ENCODE measurements around the gene TPCN1.

The TPCN1 gene

GRCh38 chr12:113310489-113310888, 89.2 kb downstream of the TPCN1 start:
- no peak for DNase-seq (ENCODE audit: low read depth in 2 of 2)

DNA sequence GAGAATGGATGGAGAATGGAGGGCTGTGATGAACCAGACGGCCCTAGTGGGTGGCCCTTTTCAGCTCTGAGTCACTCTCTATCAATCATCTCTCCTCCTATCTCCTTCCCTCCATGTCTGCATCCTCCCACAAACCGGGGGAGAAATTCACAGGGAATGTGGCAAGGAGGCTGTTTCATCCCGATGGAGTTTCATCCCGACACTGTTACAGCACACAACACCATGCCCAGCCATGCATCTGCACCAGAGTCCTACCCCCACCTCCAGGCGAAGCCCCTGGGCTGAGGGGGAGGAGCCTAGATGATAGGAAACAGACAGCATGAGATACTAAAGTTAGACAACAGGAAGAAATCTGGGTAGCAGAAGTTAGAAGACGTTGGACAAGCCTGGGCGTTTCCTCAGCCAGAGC, 92.9 kb downstream of the TPCN1 start:
- DNase-seq (ENCODE audit: low read depth in 2 of 2): no peak

- DNase-seq (ENCODE audit: low read depth in 2 of 2): no peak
These were observed 94.1 kb downstream of the TPCN1 start for GRCh38 chr12:113315358-113315757.

- DNase-seq (ENCODE audit: low read depth in 2 of 2): no peak
These were observed 94.9 kb downstream of the TPCN1 start for GRCh38 chr12:113316155-113316554.

- DNase-seq (ENCODE audit: low read depth in 2 of 2): no peak
These were observed 95.9 kb downstream of the TPCN1 start for GRCh38 chr12:113317122-113317521.

DNA sequence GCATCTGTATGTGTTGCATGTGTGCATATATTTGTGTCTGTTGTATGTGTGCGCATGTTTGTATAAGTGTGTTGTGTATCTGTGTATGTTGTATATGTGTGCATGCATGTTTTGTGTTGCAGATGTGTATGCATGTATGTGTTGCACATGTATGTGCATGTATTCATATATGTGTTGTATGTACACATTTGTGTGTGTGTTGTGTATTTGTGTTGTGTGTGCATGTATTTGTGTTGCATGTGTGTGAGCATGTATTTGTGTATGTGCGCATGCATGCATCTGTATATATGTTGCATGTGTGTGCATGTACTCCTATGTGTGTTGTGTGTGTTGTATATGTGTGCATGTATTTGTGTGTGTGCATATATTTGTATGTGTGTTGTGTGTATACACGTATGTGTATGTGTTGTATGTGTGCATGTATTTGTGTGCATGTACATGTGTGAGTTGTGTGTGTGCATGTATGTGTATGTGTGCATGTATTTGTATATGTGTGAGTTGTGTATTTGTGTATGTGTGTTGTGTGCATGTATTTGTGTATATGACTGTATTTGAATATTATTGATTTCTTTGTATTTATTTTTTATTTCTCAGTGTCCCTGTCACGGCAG, 96.9 kb downstream of the TPCN1 start:
- no peak for DNase-seq (ENCODE audit: low read depth in 2 of 2)

DNA sequence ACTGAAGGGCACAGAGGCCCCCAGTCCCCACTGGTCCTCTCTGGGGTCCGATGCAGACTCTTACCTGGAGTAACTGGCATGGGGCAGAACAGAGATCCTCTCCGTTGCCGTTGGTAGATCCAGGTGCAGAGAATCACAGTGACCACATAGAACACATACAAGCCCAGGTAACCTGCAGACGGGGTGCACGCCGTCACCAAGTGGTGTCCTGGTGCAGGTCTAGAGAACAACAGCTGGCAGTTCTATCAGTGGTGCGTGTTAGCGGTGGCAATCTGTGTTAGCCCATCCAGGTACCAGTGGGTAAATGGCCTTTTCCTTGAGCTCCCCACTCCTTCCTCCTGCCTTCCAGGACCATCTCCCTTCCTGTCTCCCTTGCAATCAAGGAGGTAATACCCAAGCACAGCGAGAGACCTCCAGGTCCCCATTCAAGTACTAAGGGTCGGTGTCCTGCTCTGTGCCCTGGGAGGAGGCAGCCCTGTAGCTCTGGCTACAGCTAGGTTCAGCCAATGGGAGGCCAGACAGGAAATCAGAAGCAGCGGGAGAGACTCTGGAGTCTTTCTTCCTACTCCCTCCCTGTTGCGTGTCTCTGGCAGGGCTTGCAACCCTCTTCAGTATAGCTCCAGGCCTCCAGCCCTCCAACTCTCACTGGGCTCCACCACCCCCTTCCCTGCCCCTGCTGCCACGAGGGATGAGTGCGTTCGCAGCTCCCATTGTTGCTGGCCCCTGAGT, 97.8 kb downstream of the TPCN1 start:
- no peak for DNase-seq (ENCODE audit: low read depth in 2 of 2)

GRCh38 chr12:113320401-113320800, 99.1 kb downstream of the TPCN1 start:
- DNase-seq (ENCODE audit: low read depth in 2 of 2): no peak

DNA sequence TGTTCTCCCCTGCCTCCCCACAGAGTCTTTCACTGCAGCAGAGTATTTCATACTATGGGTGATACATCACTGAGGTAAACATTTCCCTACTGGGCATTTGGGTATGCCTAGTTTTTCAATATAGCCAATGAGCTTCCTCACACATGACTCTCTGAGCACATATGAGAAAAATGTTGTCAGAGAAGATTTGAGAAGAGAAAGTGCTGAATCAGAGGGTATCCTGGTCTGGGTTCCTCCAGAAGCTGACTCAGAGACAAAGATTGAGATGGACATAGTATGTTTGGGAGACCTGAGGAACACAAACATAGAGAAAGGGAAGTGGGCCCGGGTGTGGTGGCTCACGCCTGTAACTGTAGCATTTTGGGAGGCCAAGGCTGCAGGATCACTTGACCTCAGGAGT, 101.1 kb downstream of the TPCN1 start:
- DNase-seq (ENCODE audit: low read depth in 2 of 2): no peak

GRCh38 chr12:113325916-113326315, 104.7 kb downstream of the TPCN1 start:
- no peak for DNase-seq (ENCODE audit: low read depth in 2 of 2)

DNA sequence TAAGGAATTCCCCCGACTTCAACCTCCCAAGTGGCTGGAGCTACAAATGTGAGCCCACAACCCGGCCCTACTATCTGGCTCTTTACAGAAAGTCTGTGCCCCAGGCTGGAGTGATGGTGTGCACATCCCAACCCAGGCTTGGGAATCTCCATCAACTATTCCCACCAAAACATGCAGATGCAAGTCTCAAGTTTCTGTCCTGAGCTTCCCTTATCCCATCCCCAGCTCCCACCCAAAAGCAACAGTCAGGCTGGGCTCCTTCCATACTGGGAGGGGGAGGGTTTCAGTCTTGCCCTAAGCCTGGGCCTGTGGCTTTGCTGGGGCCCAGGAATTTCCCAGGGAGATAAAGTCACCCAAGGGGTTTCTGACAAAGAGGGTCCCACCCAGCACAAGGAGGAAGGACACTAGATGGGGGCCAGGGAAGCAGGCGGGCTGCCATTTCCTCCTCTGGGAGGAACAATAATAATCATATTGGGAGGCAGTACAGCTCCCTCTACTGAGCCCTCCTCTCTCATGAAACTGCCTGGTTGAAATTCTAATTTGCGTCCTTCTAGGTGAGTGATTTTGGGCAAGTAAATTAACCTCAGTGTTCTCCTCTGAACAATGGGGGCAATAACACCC, 105.6 kb downstream of the TPCN1 start:
- DNase-seq (ENCODE audit: low read depth in 2 of 2): no peak

DNA sequence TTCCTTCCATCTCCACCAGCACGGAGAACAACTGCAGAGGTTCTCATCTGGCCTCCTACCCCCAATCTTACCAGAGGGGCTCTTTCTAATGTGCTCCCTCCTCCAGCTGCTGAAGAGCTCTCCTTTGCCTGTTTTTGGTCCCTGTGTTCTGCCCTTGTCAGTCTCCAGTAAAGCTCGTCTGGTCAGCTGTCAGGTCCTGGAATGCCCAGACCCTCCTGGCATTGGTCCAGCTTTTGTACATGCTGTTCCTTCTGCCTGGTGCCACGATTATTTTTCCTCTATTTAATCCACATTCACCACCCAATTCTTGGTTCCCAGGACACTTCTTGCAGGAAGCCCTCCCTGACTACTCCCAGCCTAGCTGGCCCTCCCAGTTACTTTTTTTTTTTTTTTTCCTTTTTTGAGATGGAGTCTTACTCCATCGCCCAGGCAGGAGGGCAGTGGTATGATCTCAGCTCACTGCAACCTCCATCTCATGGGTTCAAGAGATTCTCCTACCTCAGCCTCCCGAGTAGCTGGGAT, 107.2 kb downstream of the TPCN1 start:
- no peak for DNase-seq (ENCODE audit: low read depth in 2 of 2)

DNA sequence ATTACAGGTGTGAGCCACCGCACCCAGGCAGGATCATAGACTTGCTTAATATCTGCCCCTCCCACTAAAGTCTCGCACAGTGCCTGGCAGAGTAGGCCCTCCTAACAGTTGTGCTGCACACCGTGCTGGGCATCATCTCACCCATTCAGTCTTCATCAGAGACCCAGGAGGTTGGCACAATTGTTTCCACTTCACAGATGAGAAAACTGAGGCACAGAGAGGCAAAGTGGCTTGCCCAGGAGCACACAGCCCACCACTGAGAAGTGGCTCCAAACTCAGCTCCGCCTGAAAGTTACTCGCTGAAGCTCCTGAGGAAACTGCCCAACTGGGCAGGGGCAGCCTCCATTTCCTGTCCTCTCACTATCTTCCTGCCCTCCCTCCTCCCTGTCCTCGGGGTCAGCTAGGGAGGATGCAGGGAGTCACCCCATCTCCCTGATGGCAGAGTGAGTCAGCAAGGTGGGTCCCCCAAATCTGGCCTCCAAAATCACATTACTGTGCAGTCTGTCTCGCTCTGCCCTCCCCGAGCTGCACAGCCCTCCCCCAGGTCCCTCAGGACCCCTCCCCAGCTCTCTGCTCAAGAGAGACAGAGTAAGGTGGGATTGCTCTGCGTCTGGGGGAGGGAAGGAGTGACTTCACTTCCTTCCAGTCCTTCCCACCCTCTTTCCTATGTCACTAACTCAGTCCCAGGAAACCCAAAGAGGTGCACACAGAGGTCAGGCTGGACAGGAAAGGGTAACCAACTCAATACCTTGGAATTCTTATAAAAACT, 107.9 kb downstream of the TPCN1 start:
- no peak for DNase-seq (ENCODE audit: low read depth in 2 of 2)

GRCh38 chr12:113329791-113330417, 108.6 kb downstream of the TPCN1 start:
- no peak for DNase-seq (ENCODE audit: low read depth in 2 of 2)

GRCh38 chr12:113330505-113330904, 109.2 kb downstream of the TPCN1 start:
- DNase-seq (ENCODE audit: low read depth in 2 of 2): no peak

DNA sequence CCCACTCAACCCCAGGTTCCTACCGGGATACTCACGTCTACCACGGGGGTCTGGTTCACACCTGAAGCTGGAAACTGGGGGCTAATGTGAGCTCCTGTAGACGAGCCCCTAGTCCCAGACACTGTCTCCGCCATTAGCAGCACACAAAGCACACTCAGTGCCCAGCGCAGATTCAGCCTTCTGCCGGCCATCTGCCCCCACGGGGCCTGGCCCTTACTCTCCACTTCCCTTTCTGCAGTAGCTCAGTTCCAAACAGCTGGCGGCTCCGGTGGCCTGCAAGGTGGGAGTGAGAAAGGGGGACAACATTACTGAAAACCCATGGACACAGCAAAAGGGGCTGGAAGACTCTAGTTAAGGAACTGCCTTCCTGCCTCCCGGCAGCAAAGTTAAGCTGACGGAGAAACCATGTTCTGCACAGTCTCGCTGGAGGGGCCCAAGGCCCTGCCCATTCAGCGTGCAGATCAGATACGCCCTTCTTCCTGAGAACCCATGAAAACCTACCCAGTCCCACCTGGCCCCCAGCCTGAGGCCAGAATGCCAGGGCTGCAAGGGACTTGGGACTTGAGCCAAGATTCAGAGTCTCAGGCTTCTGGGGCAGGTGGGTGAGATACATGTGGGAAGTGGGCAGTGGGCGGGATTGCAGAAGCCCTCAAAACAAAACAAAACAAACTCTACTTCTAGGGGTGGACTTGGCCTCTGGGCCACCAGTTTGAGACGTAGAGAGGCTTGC, 111.6 kb downstream of the TPCN1 start:
- DNase-seq (ENCODE audit: low read depth in 2 of 2): no peak

DNA sequence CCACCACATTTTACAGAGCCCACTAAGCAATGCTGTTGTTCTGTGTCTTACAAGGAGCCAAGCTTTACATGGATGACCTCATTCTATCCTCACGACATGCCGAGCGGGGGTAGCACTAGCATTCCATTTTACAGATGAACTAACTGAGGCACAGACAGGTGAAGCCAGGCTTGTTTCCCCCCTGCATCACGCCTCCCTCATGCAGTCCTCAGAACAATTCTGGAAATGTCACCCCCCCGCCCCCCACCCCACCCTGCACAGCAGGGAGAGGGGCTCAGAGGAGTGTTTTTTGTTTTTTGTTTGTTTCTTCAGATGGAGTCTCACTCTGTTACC, 112.1 kb downstream of the TPCN1 start:
- no peak for DNase-seq (ENCODE audit: low read depth in 2 of 2)

GRCh38 chr12:113333877-113334785, 112.9 kb downstream of the TPCN1 start:
- no peak for DNase-seq (ENCODE audit: low read depth in 2 of 2)

GRCh38 chr12:113334786-113335539, 113.7 kb downstream of the TPCN1 start, which contains the start of gene SLC8B1:
Gene SLC8B1 (minus strand): TSS chr12:113335109. CDS start chr12:113332878, 2,231 bp downstream.
- DNase-seq (ENCODE audit: low read depth in 2 of 2): peak; percentile 68 to 86

Data from activated CD8-positive, alpha-beta memory T cell treated with anti-CD3 and anti-CD28 coated beads for 4 hours (primary cell).